ENCODE results near the gene SEMA7A.

The SEMA7A gene

DNA sequence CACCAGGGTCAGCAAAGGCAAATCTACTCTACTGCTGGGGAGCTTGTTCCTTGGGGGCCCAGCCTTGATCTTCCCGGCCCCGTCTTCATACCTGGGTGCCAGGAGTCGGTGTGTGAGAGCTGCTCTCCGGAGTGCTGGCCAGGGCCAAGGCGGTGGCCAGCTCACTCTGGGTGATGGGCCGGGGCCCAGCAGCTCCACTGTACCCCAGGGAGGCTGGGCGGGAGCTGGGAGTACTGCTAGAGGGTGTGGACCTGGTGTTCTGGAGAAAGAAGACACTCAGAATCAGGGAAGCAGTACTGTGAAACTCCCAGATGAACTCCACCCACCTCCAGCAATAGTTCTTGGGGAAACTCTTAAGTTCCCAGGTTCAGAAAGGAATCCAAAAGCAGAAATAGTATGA is 15.3 kb upstream of the SEMA7A start:
- no peak for TF ChIP-seq ZFX (IDR thresholded peaks at IDR 0.05)
- TF ChIP-seq, protein P1, sequence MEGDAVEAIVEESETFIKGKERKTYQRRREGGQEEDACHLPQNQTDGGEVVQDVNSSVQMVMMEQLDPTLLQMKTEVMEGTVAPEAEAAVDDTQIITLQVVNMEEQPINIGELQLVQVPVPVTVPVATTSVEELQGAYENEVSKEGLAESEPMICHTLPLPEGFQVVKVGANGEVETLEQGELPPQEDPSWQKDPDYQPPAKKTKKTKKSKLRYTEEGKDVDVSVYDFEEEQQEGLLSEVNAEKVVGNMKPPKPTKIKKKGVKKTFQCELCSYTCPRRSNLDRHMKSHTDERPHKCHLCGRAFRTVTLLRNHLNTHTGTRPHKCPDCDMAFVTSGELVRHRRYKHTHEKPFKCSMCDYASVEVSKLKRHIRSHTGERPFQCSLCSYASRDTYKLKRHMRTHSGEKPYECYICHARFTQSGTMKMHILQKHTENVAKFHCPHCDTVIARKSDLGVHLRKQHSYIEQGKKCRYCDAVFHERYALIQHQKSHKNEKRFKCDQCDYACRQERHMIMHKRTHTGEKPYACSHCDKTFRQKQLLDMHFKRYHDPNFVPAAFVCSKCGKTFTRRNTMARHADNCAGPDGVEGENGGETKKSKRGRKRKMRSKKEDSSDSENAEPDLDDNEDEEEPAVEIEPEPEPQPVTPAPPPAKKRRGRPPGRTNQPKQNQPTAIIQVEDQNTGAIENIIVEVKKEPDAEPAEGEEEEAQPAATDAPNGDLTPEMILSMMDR (conservative IDR thresholded peaks at IDR 0.05) = no peak

DNA sequence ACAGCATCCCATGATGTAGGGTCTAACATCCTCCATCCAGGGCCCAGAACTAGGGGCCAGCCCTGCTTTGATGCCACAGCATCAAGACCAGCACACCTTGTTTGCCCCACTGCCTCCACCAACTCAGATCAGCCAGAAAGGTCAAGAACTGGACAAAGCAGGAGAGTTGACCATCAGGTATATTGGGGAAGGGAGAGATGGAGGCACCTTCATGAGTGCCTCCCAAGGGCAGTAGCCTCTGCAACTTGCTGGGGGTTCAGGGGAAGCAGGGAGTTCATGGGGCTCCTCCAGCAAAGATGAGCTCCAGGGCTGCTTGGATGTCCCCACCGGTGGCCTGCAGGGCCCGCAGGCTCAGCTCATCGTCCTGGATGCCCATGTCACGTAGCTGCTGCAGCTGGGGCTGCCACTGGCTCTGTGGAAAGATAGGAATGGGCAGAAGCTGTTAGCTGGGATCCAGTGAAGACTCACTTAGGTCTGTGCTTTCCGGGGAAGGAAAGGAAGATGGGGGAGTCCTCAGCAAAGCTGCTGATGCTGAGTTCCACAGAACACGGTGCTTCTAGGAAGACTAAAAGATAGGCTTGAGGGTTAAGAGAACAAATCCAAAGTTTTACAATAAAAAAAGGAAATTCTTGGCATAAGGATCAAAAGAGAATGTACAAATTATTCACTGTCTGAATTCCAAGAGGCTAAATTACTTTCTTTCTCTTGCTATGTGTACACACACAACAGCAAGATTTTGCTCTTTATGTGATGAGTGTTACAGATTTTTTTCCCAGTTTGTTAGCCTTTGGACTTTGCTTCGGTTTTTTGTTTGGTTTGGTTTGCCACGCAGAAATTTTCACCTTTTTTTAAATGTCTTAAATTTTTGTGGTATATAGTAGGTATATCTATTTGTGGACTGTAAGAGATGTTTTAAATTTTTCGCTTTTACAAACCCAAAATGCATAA is 12.3 kb upstream of the SEMA7A start:
- TF ChIP-seq, protein P1 (conservative IDR thresholded peaks at IDR 0.05) = no peak
- no peak for TF ChIP-seq ZFX (IDR thresholded peaks at IDR 0.05)
- no peak overlapping the region for H3K27ac ChIP-seq

More for the DNA sequence above, 15.3 kb upstream of the SEMA7A start:
- H3K27ac ChIP-seq = no peak overlapping the region

DNA sequence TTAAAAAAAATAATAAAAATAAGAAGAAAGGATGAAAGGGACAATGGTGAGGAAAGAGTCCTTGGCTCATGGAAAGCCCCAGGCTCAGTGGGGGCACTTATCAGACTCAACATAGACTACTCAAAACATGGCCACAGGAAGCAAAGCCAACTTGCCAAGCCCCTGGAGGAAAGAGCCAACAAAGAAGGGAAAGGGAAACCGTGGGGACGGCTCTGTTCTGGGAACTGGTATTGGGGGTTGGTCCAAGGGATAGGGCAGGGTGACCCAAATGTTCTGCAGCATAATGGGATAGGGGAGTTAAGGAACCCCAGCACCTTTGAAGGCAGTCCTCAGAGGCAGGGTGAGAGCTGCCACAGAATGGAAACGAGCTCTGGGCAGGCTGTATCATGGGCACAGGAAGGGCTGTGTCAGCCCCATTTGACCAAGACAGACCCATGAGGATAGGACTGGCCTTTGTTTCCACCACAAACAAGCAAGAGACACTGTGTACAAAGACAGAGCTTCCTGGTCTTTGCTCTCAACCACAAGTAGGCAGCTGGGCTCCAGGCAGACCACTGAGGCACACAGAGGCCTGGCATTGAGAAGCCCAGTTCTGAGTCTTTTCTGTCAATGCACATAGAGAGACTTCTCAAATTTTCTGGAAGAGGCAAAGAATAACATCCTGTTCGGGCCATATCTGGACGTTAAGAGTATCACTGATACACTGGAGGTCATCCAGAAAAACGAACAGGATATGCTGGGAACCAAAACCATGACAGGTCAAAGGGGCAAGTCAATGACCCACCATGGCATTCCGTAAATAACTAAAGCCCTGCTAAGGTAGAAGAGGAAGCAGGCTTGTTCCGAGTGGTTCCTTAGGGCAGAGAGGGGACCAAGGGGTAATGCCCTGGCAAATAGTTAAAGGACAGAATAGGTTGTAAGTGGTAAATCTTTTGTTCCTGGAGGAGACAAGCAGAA is 10.6 kb upstream of the SEMA7A start:
- TF ChIP-seq, protein P1 (conservative IDR thresholded peaks at IDR 0.05) = no peak
- no peak overlapping the region for H3K27ac ChIP-seq

DNA sequence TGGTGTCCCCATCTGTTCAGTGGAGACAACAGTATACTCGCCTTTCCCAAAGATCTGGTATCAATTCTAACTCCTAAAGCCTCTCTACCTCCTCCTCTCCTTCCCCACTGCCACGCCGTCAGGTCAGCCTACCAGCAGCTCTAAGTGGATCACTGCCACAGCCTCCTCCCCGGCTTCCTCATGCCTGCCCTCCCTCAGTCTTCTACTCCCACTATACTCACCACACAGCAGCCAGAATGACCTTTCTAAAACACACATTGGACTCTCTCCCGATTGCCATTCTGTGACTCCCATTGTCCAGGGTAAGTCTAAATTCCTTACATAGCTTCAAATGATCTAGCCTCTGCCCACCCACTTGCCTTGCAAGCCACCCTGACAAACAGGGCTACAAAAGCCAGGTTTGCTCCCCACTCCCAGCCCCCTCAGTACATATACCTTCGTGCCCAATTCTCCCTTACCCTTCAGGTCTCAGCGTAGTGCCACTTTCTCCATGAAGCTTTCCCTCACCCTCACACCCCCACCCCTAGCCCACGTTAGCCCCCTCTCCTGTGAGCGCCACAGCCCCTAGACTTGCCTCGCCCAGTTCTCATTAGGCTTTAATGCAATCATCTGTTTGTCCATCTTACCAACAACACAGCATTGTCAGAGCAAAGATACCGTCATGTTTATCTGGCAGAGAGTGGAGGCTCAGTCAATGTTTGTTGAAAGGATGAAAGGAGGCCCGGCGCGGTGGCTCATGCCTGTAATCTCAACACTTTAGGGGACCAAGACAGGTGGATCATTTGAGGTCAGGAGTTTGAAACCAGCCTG is 9.5 kb upstream of the SEMA7A start:
- no peak overlapping the region for H3K27ac ChIP-seq
- TF ChIP-seq, protein P1 (conservative IDR thresholded peaks at IDR 0.05) = no peak
- no peak for TF ChIP-seq ZFX (IDR thresholded peaks at IDR 0.05)

DNA sequence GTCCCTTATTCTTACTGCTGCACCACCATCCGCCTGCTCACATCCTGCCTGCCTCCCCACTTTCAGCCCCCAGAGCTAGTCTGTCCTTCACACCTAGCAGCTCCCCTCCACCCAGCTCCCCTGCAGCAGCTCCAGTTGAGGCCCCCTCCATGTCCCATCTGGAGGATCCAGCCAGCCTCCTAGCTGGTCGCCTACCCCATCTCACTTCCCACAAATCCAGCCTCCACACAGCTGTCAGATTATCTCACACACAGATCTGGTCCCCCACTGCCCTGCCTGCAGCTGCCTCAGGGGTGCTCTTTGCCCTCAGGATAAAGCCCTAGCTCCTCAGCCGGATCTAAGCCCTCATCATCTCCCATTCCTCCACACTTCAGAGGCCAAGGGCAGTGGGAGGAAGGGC is 8.8 kb upstream of the SEMA7A start:
- TF ChIP-seq, protein P1 (conservative IDR thresholded peaks at IDR 0.05) = no peak
- TF ChIP-seq ZFX (IDR thresholded peaks at IDR 0.05) = no peak
- no peak overlapping the region for H3K27ac ChIP-seq

DNA sequence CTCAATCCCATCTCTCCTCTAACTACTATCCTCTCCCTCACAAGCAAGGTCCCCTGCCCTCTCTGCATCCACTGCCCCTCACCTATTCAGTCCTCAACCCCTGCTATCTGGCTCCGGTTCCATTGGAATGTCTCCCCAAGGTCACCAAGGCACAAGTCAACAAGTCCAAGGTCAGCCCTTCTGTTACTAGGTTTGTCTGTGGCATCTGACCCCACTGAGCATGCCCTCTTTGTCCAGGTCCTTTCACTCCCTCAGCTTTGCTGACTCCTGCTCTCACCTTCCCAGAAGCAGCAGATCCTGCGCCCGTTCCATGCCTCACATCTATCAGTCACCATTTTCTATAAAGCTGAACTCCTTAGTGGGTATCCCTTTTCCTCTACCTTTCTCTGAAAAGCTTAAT is 8.3 kb upstream of the SEMA7A start:
- no peak for TF ChIP-seq ZFX (IDR thresholded peaks at IDR 0.05)
- TF ChIP-seq, protein P1 (conservative IDR thresholded peaks at IDR 0.05) = no peak

More for the DNA sequence above, 8.3 kb upstream of the SEMA7A start:
- no peak overlapping the region for H3K27ac ChIP-seq

All from C4-2B (cell line).